Gastrocnemius medialis (tissue), 4 donors: ENCODE results near the gene GABRG3. TPM values are rescaled to one million over a fixed set of nuclear protein-coding genes. Genes with fewer than 3 reads are reported as not detected.

ENCODE experiments used
- ATAC-seq, 2 donors: fragments of 150-250 bp; one replicate each; pipeline ENCODE4 v1.9.1; 2016
- DNase-seq, 2 donors: peaks; one replicate each; pipeline ENCODE4 v3.0.0-alpha.2; 2019
- H3K27ac ChIP-seq, 4 donors: fragments of 200-600 bp; sonication (generic); 1 replicate in 1 of 4; 2 replicates in 3 of 4; pipeline ENCODE4 v1.5.1; 2016 to 2018; ENCODE audit warnings: mild to moderate bottlenecking in 2 of 4, moderate library complexity in 1 of 4
- H3K27me3 ChIP-seq, 3 donors: fragments of 200-600 bp; sonication (generic) in 2 of 3; 1 replicate in 1 of 3; 2 replicates in 2 of 3; pipeline versions ENCODE4 v1.5.1 to v1.6.0; 2016 to 2019; ENCODE audit warnings: mild to moderate bottlenecking in 1 of 3, moderate library complexity in 1 of 3
- H3K36me3 ChIP-seq, 2 donors: fragments of 200-600 bp; sonication (generic) in 1 of 2; one replicate each; pipeline ENCODE4 v1.5.1; 2017 to 2018
- H3K4me1 ChIP-seq, 2 donors: fragments of 200-600 bp; sonication (generic) in 1 of 2; one replicate each; pipeline ENCODE4 v1.5.1; 2016 to 2017; ENCODE audit warnings: mild to moderate bottlenecking in 2 of 2
- H3K4me3 ChIP-seq, 4 donors: fragments of 200-600 bp; sonication (generic) in 3 of 4; 1 replicate in 1 of 4; 2 replicates in 3 of 4; pipeline ENCODE4 v1.5.1; 2016 to 2019; ENCODE audit warnings: mild to moderate bottlenecking in 2 of 4
- H3K9me3 ChIP-seq, 3 donors: fragments of 200-600 bp; sonication (generic) in 2 of 3; 1 replicate in 1 of 3; 2 replicates in 2 of 3; pipeline ENCODE4 v1.5.1; 2016 to 2019
- CTCF ChIP-seq, 5 experiments: fragments of 450-650 bp in 3 of 5; fragments of 200-600 bp in 2 of 5; sonication (generic) in 2 of 5; IDR thresholded peaks in 4 of 5; conservative IDR thresholded peaks in 1 of 5; 1 replicate in 4 of 5; 2 replicates in 1 of 5; pipeline ENCODE4 v1.5.1; 2016 to 2019; ENCODE audit warnings: antibody characterized with exemption in 5 of 5, mild to moderate bottlenecking in 3 of 5, moderate library complexity in 3 of 5
- POLR2A ChIP-seq, 2 donors: fragments of 450-650 bp; IDR thresholded peaks; one replicate each; pipeline ENCODE4 v1.6.1; 2017; ENCODE audit warnings: antibody characterized with exemption in 2 of 2, mild to moderate bottlenecking in 2 of 2, moderate library complexity in 2 of 2
- in situ Hi-C, 4 donors: fragments of 200-750 bp; cut with MboI; loops; one replicate each; pipeline versions ENCODE4 v1.15.0 to v1.8.0; 2017; ENCODE audit warnings: low sequenced_read_pairs in 4 of 4
- intact Hi-C: fragments of 100-400 bp; cut with DNase I; formaldehyde crosslinking; loops from one replicate; pipeline ENCODE4 v1.15.1; 2023; ENCODE audit warnings: low total_unique reads
- total RNA-seq, 4 donors: library from RNA; depleted of rRNA; stranded (reverse); fragments of >200 nt; gene quantifications; one replicate each; pipeline versions ENCODE4 v1.1.0 to v1.2.3, GENCODE V29; 2016

GABRG3 gene
- total RNA-seq, 4 donors from 2014 or later, result not detected

GRCh38 chr15:27486683-27487647 is 516.0 kb downstream of the GABRG3 start:
- intact Hi-C loops, result no loop called here
- Histone ChIP-seq H3K4me3 (no peak overlapping the region), H3K27me3 (no peaks in the 10 kb centered on the region), H3K4me1 (no peaks in the 10 kb centered on the region), H3K27ac (no peak overlapping the region), H3K9me3 (no peaks in the 10 kb centered on the region), H3K36me3 (no peaks in the 10 kb centered on the region)
- in situ Hi-C loops, result no loop called here
- no peak for TF ChIP-seq POLR2A (IDR thresholded peaks at IDR 0.05)
- TF ChIP-seq CTCF (IDR thresholded peaks at IDR 0.05 in 4 of 5, conservative IDR thresholded peaks at IDR 0.05 in 1 of 5), result no peak
- ATAC-seq (no peak), DNase-seq (no peak)

DNA sequence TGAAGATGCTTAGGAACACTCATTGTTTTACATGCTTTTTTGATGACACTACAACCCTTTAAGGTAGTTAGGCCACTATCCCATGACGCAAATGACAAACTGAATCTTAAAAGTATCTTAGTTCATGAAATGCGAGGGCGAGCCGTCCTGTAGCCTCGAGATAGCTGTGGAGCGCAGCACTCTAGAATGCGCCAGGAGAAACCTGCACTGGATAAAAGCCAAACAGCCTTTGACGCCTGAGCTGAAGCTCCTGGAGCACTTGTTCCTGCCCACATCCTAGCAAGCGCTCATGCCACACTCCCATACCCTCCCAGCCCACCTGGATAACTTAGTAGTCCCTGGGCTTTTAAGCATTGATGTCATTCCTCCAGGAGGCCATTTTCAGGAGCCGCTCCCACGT is 516.9 kb downstream of the GABRG3 start:
- Histone ChIP-seq H3K27ac (no peak overlapping the region), H3K36me3 (no peaks in the 10 kb centered on the region), H3K4me3 (no peak overlapping the region), H3K4me1 (no peaks in the 10 kb centered on the region), H3K9me3 (no peaks in the 10 kb centered on the region), H3K27me3 (no peaks in the 10 kb centered on the region)
- intact Hi-C loops (no loop called here), in situ Hi-C loops (no loop called here)
- no peak for DNase-seq
- ATAC-seq, result no peak
- TF ChIP-seq POLR2A (IDR thresholded peaks at IDR 0.05) (no peak), CTCF (IDR thresholded peaks at IDR 0.05 in 4 of 5, conservative IDR thresholded peaks at IDR 0.05 in 1 of 5) (no peak)

DNA sequence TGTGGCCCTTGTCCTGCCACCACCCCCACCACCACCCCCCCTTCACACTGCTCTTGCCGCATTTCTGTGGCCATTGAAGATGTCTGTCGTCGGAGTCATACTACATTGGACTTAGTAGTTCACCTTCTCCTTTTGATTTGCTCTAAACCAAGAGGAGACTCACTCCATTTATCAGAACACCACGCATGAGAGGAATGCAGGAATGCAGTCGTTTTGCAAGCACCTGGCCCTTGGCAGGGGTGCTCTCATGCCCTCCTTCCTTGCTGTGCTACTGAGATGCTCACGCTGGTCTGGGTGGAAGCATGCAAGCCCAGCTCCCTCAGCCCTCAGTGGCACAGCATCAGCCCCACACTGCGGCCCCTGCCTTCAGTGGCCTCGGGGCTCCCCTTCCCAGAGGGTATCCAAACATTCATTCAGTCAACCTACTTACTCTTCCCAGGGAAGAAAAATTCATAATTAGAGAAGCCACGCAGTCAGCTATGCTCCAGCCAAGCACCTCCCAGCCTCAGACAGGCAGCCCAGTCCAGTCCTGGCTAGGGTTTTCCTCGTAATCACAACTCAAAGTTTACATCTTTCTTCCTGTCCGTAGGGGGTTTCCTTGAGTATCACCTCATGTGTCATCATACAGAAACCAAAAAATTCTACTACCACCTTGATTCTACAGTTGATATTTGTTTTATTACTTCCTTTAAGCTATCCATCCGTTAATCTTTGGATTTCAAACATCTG is 520.0 kb downstream of the GABRG3 start:
- H3K4me3 ChIP-seq, result no peak overlapping the region
- intact Hi-C loops, result no loop called here
- in situ Hi-C loops, result no loop called here
- DNase-seq (no peak), ATAC-seq (no peak)
- H3K27me3 ChIP-seq, result no peaks in the 10 kb centered on the region
- H3K9me3 ChIP-seq, result no peaks in the 10 kb centered on the region
- no peaks in the 10 kb centered on the region for H3K4me1 ChIP-seq
- H3K27ac ChIP-seq, result no peak overlapping the region
- TF ChIP-seq CTCF (IDR thresholded peaks at IDR 0.05 in 4 of 5, conservative IDR thresholded peaks at IDR 0.05 in 1 of 5) (no peak), POLR2A (IDR thresholded peaks at IDR 0.05) (no peak)
- no peaks in the 10 kb centered on the region for H3K36me3 ChIP-seq

- intact Hi-C loops, result no loop called here
- no peak for ATAC-seq
Observed at GRCh38 chr15:27491666-27492621, 521.0 kb downstream of the GABRG3 start.

More at GRCh38 chr15:27491666-27492621, 521.0 kb downstream of the GABRG3 start:
- no peaks in the 10 kb centered on the region for H3K36me3 ChIP-seq
- no peaks in the 10 kb centered on the region for H3K9me3 ChIP-seq
- H3K27me3 ChIP-seq, result no peaks in the 10 kb centered on the region
- no peak overlapping the region for H3K27ac ChIP-seq
- in situ Hi-C loops, result no loop called here
- DNase-seq, result no peak
- TF ChIP-seq POLR2A (IDR thresholded peaks at IDR 0.05), result no peak
- TF ChIP-seq CTCF (IDR thresholded peaks at IDR 0.05 in 4 of 5, conservative IDR thresholded peaks at IDR 0.05 in 1 of 5), result no peak
- no peak overlapping the region for H3K4me3 ChIP-seq
- no peaks in the 10 kb centered on the region for H3K4me1 ChIP-seq
